ENCODE data around the gene KCNQ1OT1.

DNA sequence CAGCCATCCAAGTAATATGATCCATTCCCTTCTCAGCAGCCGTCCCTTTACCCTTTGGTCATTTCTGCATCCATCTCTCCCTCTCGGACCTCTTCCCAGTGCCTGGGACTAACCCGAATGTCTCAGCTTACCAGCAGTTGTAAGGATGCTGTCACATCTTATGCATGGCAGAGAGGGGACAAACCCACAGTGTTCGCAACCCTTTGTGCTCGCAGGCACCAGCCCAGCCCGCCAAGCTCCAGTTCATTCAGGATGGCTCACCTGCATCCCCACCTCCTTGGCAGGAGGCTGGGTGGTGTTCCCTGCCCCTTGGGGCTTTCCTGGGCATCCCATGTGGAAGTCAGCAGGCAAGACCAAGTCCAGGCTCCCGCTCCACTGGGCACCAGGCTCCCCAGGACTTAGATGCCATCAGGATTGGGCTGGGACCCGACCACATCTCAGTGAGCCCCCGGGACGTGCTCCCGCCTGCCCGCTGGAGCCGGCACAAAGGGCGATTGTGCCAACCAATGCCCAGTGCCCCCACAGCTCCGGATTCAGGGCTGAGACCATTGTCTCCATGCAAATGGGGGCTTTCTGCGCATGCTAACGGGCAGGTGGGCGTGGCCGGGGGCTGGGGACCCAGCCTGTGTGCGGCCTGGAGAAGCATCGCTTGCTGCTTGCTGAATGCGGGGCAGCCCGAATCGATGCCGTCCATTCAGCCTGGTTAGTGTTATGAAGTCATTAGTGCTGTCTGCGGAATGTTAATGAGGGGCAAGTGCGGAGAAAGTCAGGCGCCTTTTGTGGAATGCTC, 108.6 kb downstream of the KCNQ1OT1 start:
- TF ChIP-seq, protein P1, sequence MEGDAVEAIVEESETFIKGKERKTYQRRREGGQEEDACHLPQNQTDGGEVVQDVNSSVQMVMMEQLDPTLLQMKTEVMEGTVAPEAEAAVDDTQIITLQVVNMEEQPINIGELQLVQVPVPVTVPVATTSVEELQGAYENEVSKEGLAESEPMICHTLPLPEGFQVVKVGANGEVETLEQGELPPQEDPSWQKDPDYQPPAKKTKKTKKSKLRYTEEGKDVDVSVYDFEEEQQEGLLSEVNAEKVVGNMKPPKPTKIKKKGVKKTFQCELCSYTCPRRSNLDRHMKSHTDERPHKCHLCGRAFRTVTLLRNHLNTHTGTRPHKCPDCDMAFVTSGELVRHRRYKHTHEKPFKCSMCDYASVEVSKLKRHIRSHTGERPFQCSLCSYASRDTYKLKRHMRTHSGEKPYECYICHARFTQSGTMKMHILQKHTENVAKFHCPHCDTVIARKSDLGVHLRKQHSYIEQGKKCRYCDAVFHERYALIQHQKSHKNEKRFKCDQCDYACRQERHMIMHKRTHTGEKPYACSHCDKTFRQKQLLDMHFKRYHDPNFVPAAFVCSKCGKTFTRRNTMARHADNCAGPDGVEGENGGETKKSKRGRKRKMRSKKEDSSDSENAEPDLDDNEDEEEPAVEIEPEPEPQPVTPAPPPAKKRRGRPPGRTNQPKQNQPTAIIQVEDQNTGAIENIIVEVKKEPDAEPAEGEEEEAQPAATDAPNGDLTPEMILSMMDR (IDR thresholded peaks at IDR 0.05): no peak
- TF ChIP-seq EZH2 (IDR thresholded peaks at IDR 0.05): no peak
